Prostate gland (tissue), 2 donors: ENCODE measurements around the gene TMED9. TPM values are rescaled to one million over a fixed set of nuclear protein-coding genes. Genes with fewer than 3 reads are reported as not detected.
"Not testable (repeated sequence)": the region's sequence is repeated elsewhere in the genome, so short reads cannot be mapped to it uniquely, and the experiment has no call there.

Source experiments
- DNase-seq: peaks from one replicate; pipeline ENCODE4 v3.0.0-alpha.2; 2019; ENCODE audit warnings: low spot score
- H3K27ac ChIP-seq, 2 donors: fragments of 200-600 bp; sonication (generic); 2 replicates each; pipeline ENCODE4 v1.5.1; 2017 to 2019
- H3K27me3 ChIP-seq: fragments of 200-600 bp; sonication (generic); replicated peaks from 2 replicates; pipeline ENCODE4 v1.5.1; 2019; ENCODE audit not compliant: insufficient read depth
- H3K36me3 ChIP-seq, 2 donors: fragments of 200-600 bp; sonication (generic); 1 replicate in 1 of 2; 2 replicates in 1 of 2; pipeline versions ENCODE4 v1.5.1 to v1.8.1; 2017 to 2019
- H3K4me1 ChIP-seq: fragments of 200-600 bp; sonication (generic); replicated peaks from 2 replicates; pipeline ENCODE4 v1.5.1; 2019
- H3K4me3 ChIP-seq, 2 donors: fragments of 200-600 bp; sonication (generic); 2 replicates each; pipeline ENCODE4 v1.5.1; 2017 to 2019
- H3K9me3 ChIP-seq: fragments of 200-600 bp; sonication (generic); 2 replicates; pipeline ENCODE4 v1.5.1; 2017
- CTCF ChIP-seq, 4 experiments: fragments of 200-600 bp in 2 of 4; fragments of 450-650 bp in 2 of 4; sonication (generic) in 2 of 4; IDR thresholded peaks; 1 replicate in 3 of 4; 2 replicates in 1 of 4; pipeline ENCODE4 v1.5.1; 2016 to 2019; ENCODE audit warnings: antibody characterized with exemption in 4 of 4, mild to moderate bottlenecking in 2 of 4, moderate library complexity in 2 of 4
- POLR2A ChIP-seq: fragments of 450-650 bp; IDR thresholded peaks from one replicate; pipeline ENCODE4 v1.6.1; 2016; ENCODE audit warnings: antibody characterized with exemption, mild to moderate bottlenecking
- POLR2AphosphoS5 ChIP-seq: sonication (generic); formaldehyde crosslinking; IDR thresholded peaks from one replicate; pipeline ENCODE4 v1.6.1; 2017; ENCODE audit warnings: antibody characterized with exemption
- WGBS: methylation state at CpG from one replicate; pipeline ENCODE4 v1.1.5; 2018; 5-methylcytosine and 5-hydroxymethylcytosine counted together
- intact Hi-C: fragments of 100-400 bp; cut with DNase I; formaldehyde crosslinking; loops from one replicate; pipeline ENCODE4 v1.14.2; 2022
- total RNA-seq, 2 donors: library from RNA; depleted of rRNA; stranded (reverse); fragments of >200 nt; gene quantifications; one replicate each; pipeline ENCODE4 v1.1.0, GENCODE V29; 2016

The TMED9 gene
- total RNA-seq, 2 donors from 2014 or later: 136 to 176 TPM

- 20% methylated on average over 23 of the region's 49 CpGs for WGBS
- no peaks in the 10 kb centered on the region for H3K9me3 ChIP-seq
- intact Hi-C loops: loop anchor here (1.0 kb wide), 1 partner anchor 16 kb away; no protein-coding TSS in a partner anchor
Measured at GRCh38 chr5:177554474-177555111, 37.4 kb upstream of the TMED9 start, which contains the start of gene FAM193B. Gene FAM193B, minus strand, starts transcription at chr5:177554563. Its CDS starts 105 bp downstream, at chr5:177554458.

DNA sequence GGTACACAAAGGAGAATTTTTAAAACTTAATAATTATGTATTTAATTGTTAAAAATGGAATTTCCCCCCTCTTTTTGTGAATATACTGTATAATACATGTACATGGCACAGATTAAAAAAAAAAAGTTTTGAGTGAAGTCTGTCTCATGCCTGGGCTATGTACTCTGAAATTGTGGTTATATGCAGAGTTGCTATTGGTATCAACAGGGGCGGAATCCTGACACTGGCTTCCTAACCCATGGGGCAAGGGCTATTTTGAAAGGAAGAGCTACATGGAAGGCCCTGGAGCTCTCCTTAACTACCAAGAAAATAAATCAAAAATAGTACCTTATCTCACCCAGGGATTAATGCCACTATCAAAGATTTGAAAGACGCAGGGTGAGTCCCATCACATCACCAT, 36.8 kb upstream of the TMED9 start:
- Histone ChIP-seq H3K4me1 (peaks cover 8% of the 10 kb centered on the region), H3K27ac (no peak overlapping the region), H3K36me3 (no peaks in the 10 kb centered on the region), H3K27me3 (no peaks in the 10 kb centered on the region), H3K4me3 (no peak overlapping the region), H3K9me3 (no peaks in the 10 kb centered on the region)
- intact Hi-C loops: no loop called here
- TF ChIP-seq POLR2AphosphoS5 (no peak), POLR2A (no peak), CTCF (IDR thresholded peaks at IDR 0.05) (no peak)
- no peak for DNase-seq
- 98% methylated on average over 2 of the region's 2 CpGs for WGBS

More at GRCh38 chr5:177554474-177555111, 37.4 kb upstream of the TMED9 start, which contains the start of gene FAM193B:
- Histone ChIP-seq H3K4me1 (peaks cover 8% of the 10 kb centered on the region), H3K36me3 (no peaks in the 10 kb centered on the region), H3K27me3 (no peaks in the 10 kb centered on the region), H3K4me3 (peak within 1 kb of the TSS; percentile 91 to 95), H3K27ac (peak within 1 kb of the TSS; percentile 90)
- peak; percentile 52 for TF ChIP-seq POLR2A
- TF ChIP-seq CTCF (IDR thresholded peaks at IDR 0.05): peak in 1 of 4 experiments; percentile 11
- TF ChIP-seq POLR2AphosphoS5: peak; percentile 92
- peak; percentile 91 for DNase-seq

GRCh38 chr5:177555665-177556064, 36.3 kb upstream of the TMED9 start:
- H3K4me1 ChIP-seq: peaks cover 8% of the 10 kb centered on the region
- intact Hi-C loops: no loop called here
- no peak overlapping the region for H3K4me3 ChIP-seq
- DNase-seq: no peak
- no peak overlapping the region for H3K27ac ChIP-seq
- WGBS: 95% methylated on average over 5 of the region's 5 CpGs
- H3K9me3 ChIP-seq: no peaks in the 10 kb centered on the region
- H3K27me3 ChIP-seq: no peaks in the 10 kb centered on the region
- no peaks in the 10 kb centered on the region for H3K36me3 ChIP-seq
- TF ChIP-seq POLR2A: no peak
- no peak for TF ChIP-seq POLR2AphosphoS5
- no peak for TF ChIP-seq CTCF (IDR thresholded peaks at IDR 0.05)

DNA sequence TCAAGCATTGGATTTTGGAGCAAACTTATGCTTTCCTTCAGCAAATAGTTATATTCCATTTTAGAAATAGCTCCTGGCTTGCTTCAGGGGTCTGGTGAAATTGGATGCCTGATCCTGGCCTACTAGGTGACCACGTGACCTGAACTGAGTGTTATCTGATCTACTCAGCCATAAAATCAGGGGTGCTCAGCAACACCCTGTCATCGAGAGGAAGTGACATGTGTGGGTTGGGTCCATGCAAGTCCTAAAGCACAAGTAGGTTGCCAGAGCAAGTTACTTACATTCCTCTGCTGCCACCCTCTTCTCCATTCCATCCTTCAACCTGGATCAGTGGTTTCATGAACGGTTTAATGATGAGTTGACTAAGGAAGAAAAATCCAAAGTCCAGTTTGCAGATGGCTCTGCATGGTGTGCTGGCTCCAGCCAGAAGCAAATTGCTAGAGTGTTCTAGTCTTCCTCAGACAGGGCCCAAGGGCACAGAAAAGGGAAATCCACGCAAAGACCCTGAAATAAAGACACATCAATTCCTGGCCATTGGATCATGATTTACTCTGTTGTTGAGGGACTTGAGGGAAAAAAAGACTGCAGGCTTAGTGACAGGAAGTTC, 34.9 kb upstream of the TMED9 start:
- 33% methylated on average over 4 of the region's 4 CpGs for WGBS
- Histone ChIP-seq H3K4me3 (no peak overlapping the region), H3K9me3 (no peaks in the 10 kb centered on the region), H3K36me3 (no peaks in the 10 kb centered on the region), H3K27ac (no peak overlapping the region), H3K4me1 (peaks cover 8% of the 10 kb centered on the region), H3K27me3 (no peaks in the 10 kb centered on the region)
- TF ChIP-seq POLR2A: no peak
- TF ChIP-seq CTCF (IDR thresholded peaks at IDR 0.05): no peak
- peak; percentile 48 for TF ChIP-seq POLR2AphosphoS5
- intact Hi-C loops: no loop called here
- DNase-seq: no peak

DNA sequence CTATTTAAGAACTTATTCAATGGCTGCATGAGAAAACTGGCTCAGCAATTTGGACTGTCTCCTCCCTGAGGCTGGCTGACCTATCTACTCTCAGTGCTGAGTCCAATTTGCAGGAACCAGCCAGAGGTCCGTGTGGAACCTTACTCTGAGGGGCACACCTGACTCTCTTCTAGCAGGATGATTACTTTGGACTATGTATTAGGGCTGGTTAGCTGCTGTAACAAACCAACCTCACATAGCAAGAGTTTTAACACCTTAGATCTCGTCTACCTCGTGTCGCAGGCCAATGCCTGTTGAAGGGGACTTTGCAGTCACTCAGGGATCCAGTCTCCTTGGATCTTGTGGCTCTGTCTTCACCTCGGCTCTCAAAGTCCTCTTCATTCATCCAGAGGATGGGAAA, 34.2 kb upstream of the TMED9 start:
- no peak overlapping the region for H3K27ac ChIP-seq
- no peaks in the 10 kb centered on the region for H3K36me3 ChIP-seq
- intact Hi-C loops: no loop called here
- H3K9me3 ChIP-seq: no peaks in the 10 kb centered on the region
- no peak overlapping the region for H3K4me3 ChIP-seq
- no peaks in the 10 kb centered on the region for H3K27me3 ChIP-seq
- 83% methylated on average over 5 of the region's 5 CpGs for WGBS
- H3K4me1 ChIP-seq: peaks cover 3% of the 10 kb centered on the region
- no peak for TF ChIP-seq CTCF (IDR thresholded peaks at IDR 0.05)
- TF ChIP-seq POLR2AphosphoS5: no peak
- TF ChIP-seq POLR2A: no peak
- DNase-seq: no peak

GRCh38 chr5:177559446-177559941, 32.5 kb upstream of the TMED9 start:
- H3K9me3 ChIP-seq, intact Hi-C loops, H3K27ac ChIP-seq, H3K4me3 ChIP-seq, H3K4me1 ChIP-seq, DNase-seq, H3K36me3 ChIP-seq, H3K27me3 ChIP-seq: not testable (repeated sequence)
- WGBS: 38% methylated on average over 8 of the region's 8 CpGs
